Measurements from ENCODE around the gene ZBED4. TPM values are rescaled to one million over a fixed set of nuclear protein-coding genes. Genes with fewer than 3 reads are reported as not detected.
"Not testable (repeated sequence)": the region's sequence is repeated elsewhere in the genome, so short reads cannot be mapped to it uniquely, and the experiment has no call there.

Gene ZBED4
- total RNA-seq, 2 experiments from 2014 or later, result 19.7 to 20.1 TPM

DNA sequence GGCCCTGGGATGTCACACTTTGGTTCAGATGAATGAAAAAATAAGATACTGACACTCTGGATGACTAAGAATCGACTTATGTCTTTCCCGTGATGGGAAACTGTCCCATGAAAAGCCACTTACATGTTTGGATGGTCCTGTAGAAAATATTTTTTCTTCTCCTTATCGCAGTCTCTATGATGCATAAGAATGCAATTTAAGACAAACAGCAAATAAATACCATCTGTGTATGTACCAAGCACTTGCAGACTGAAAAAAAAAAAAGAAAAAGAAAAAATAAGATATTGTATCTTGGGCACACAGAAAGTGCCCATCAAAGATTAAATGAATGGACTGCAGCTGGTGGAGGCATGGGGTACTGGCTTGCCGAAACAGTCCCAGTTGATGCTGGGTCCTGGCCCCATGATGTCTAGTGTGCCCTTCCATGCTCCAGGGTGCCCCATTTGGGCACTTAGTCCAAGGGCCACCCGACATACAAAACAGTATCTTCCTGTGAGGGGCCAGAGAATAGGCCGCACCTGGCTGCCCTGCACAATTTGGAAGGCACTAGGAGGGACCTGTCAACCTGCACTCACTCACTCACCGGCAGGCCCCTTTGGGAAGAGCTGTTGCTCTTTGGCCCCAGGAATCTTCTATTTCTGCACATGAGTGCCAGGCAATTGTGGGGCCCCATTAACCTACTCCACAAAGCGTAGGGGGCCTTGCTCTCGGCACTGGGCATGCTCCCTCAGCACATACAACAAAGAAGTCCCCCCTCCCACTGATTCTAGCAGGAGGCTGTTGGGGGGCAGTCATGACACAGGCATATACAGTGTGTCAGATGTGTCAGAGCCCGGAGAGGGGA, 2.5 kb upstream of the ZBED4 start:
- intact Hi-C loops (cut with micrococcal nuclease), result no loop called here
- ChIA-PET POLR2A (interaction anchor here (1.2 kb wide), 1 partner anchor 77 kb away, joined by 3 read pairs; no protein-coding TSS in a partner anchor), CTCF (no interaction called here)
- no peaks in the 10 kb centered on the region for H3K9me3 Mint-ChIP-seq
- peaks cover 17% of the 10 kb centered on the region for H3K27me3 Mint-ChIP-seq
- peaks cover 25% of the 10 kb centered on the region for H3K4me1 Mint-ChIP-seq (ENCODE audit: low read depth)
- TF ChIP-seq, protein P1, sequence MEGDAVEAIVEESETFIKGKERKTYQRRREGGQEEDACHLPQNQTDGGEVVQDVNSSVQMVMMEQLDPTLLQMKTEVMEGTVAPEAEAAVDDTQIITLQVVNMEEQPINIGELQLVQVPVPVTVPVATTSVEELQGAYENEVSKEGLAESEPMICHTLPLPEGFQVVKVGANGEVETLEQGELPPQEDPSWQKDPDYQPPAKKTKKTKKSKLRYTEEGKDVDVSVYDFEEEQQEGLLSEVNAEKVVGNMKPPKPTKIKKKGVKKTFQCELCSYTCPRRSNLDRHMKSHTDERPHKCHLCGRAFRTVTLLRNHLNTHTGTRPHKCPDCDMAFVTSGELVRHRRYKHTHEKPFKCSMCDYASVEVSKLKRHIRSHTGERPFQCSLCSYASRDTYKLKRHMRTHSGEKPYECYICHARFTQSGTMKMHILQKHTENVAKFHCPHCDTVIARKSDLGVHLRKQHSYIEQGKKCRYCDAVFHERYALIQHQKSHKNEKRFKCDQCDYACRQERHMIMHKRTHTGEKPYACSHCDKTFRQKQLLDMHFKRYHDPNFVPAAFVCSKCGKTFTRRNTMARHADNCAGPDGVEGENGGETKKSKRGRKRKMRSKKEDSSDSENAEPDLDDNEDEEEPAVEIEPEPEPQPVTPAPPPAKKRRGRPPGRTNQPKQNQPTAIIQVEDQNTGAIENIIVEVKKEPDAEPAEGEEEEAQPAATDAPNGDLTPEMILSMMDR (IDR thresholded peaks at IDR 0.05), result no peak
- no peak overlapping the region for H3K27ac Mint-ChIP-seq
- peaks cover 3% of the 10 kb centered on the region for H3K36me3 Mint-ChIP-seq (ENCODE audit: low read depth)
- ATAC-seq (no peak), DNase-seq (no peak)
- peak overlapping the region; percentile 54 for H3K4me3 Mint-ChIP-seq

DNA sequence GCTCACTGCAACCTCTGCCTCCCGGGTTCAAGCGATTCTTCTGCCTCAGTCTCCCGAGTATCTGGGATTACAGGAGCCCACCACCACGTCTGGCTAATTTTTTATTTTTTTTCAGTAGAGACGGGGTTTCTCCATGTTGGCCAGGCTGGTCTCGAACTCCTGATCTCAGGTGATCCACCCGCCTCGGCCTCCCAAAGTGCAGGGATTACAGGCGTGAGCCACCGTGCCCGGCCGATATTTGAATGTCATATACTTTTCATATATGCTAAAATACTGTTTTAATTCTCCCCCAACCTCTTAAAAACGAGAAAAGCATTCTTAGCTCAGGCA, 1.1 kb upstream of the ZBED4 start:
- intact Hi-C loops (cut with micrococcal nuclease); ATAC-seq; H3K9me3 Mint-ChIP-seq; H3K36me3 Mint-ChIP-seq (ENCODE audit: low read depth); DNase-seq: not testable (repeated sequence)
- ChIA-PET POLR2A (interaction anchor here (1.0 to 1.2 kb wide), 3 partner anchors 27 to 78 kb away, joined by 3 to 4 read pairs (median 3); no protein-coding TSS in a partner anchor), CTCF (interaction anchor here (0.8 kb wide), 1 partner anchor 11 kb away, joined by 3 read pairs; no protein-coding TSS in a partner anchor)
- Mint-ChIP-seq H3K27me3 (peaks cover 17% of the 10 kb centered on the region), H3K4me3 (peak overlapping the region; percentile 67), H3K4me1 (ENCODE audit: low read depth) (peaks cover 28% of the 10 kb centered on the region), H3K27ac (peak overlapping the region; percentile 57)

DNA sequence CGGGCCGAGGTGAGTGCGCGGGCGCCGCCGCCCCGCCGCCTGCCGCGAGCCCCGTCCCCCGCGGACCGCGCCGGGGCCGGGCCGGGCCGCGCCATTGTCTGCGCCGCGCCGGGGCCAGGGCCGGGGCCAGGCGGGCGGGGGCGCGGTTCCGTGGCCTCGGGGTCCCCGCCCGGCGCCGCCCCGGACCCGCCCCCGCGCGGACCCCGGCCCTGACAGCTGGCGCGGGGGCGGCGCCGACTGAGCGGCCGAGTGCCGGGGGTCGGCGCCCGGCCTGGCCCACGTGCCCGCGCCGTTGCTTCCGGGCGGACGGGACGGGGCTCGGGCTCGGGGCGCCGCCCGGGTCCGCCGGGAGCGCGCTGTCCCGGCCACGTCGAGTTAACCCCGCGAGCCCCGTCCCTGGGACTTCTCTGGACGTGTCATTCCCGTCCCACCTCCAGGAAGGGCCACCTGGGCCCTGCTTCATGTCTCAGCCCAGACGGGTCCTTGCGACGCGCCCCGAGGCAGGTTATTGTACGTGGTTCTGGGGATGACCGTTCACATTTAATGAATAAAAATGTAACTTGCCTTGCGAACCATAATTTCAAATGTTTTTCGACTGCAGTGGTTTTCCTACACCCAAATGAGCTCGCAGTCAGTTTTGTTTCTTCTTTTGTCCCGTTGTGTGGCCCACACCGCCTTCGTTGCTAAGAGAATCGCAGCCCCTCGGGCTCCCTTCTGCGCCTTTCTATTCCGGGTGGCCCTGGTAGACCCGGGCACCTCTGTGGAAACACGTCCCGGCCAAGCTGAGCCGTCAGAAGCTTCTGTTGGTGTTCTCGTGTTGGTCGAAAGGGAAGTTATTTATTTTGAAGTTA, 562 bp downstream of the ZBED4 start:
- Mint-ChIP-seq H3K27ac (peak overlapping the region; percentile 91), H3K4me3 (peak overlapping the region; percentile 90), H3K9me3 (no peaks in the 10 kb centered on the region), H3K4me1 (ENCODE audit: low read depth) (peaks cover 38% of the 10 kb centered on the region), H3K36me3 (ENCODE audit: low read depth) (peaks cover 7% of the 10 kb centered on the region), H3K27me3 (peaks cover 12% of the 10 kb centered on the region)
- intact Hi-C loops (cut with micrococcal nuclease), result no loop called here
- ATAC-seq (peak; percentile 19), DNase-seq (peak; percentile 51)
- CTCF ChIA-PET, result interaction anchor here (0.8 to 2.2 kb wide), 3 partner anchors 13 to 33 kb away, joined by 3 to 4 read pairs (median 3); no protein-coding TSS in a partner anchor
- TF ChIP-seq, protein P1 (IDR thresholded peaks at IDR 0.05), result no peak
- POLR2A ChIA-PET, result interaction anchor here (0.6 to 2.8 kb wide), 6 partner anchors 14 to 64 kb away, joined by 3 to 10 read pairs (median 3); partner anchors contain the start of genes ALG12 and CRELD2

DNA sequence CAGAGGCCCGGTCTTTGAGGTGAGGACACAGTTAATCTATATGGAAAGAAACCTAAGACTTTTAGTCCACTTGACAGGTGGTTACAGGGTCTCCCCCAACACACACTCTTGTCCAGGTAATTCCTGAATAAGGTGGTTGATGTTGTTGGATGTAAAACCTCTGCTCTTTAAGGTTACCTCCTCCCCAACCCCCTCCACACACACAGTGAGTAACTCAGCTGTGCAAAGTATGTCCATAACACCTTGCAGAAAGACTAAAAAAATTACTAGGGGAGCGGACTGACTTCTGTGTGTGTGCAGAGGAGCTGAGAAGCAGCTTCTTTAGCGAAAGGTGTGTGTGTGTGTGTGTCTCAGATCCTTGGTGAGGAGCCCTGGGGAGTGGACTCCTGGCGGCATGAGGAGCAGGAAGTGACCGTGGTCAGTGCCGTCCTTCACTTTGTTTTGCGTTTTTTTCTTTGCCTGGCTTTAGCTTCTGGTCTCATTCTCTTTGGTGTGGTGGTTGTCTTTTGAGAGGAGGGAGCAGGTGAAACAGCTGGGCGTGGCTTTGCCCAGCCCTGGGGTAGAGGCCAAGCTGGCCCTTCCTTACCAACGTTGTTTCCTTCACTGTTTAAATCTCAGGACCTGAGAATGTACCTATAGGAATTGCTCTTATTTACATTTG, 1.7 kb downstream of the ZBED4 start:
- ChIA-PET CTCF (interaction anchor here (0.8 to 2.2 kb wide), 5 partner anchors 12 to 62 kb away, joined by 3 to 4 read pairs (median 3); no protein-coding TSS in a partner anchor), POLR2A (interaction anchor here (0.6 to 2.8 kb wide), 11 partner anchors 8 to 234 kb away, joined by 3 to 10 read pairs (median 5); partner anchors contain the start of genes ALG12, CRELD2 and MOV10L1)
- DNase-seq, result no peak
- intact Hi-C loops (cut with micrococcal nuclease), result no loop called here
- Mint-ChIP-seq H3K9me3 (no peaks in the 10 kb centered on the region), H3K27ac (peak overlapping the region; percentile 63), H3K4me1 (ENCODE audit: low read depth) (peaks cover 40% of the 10 kb centered on the region), H3K4me3 (peak overlapping the region; percentile 90), H3K36me3 (ENCODE audit: low read depth) (peaks cover 7% of the 10 kb centered on the region), H3K27me3 (peaks cover 9% of the 10 kb centered on the region)
- TF ChIP-seq, protein P1 (IDR thresholded peaks at IDR 0.05), result no peak
- ATAC-seq, result no peak

DNA sequence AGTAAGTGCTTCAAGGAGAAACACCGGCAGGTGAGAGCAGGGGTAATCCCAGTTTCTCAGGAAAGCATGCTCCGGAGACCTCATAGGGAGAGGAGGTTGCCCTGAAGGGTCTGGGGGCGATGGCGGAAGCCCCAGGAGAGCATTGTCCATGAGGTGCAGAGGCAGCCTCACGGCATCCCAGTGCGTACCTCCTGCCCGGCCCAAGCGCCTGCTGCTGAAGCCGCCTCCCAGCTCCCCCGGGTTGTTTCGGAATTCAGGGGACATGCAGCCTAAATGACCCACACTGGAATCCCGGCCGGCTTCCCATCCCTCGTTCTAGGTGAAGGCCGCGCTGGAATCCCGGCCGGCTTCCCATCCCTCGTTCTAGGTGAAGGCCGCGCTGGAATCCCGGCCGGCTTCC, 2.7 kb downstream of the ZBED4 start:
- Mint-ChIP-seq H3K27ac (no peak overlapping the region), H3K9me3 (no peaks in the 10 kb centered on the region), H3K36me3 (ENCODE audit: low read depth) (peaks cover 7% of the 10 kb centered on the region), H3K4me3 (peak overlapping the region; percentile 90), H3K27me3 (peaks cover 4% of the 10 kb centered on the region), H3K4me1 (ENCODE audit: low read depth) (peaks cover 42% of the 10 kb centered on the region)
- intact Hi-C loops (cut with micrococcal nuclease), result no loop called here
- DNase-seq, result no peak
- CTCF ChIA-PET, result interaction anchor here (1.4 to 1.5 kb wide), 2 partner anchors 16 to 61 kb away, joined by 3 read pairs; no protein-coding TSS in a partner anchor
- POLR2A ChIA-PET, result interaction anchor here (0.7 to 2.3 kb wide), 4 partner anchors 9 to 334 kb away, joined by 3 to 6 read pairs (median 4); no protein-coding TSS in a partner anchor
- TF ChIP-seq, protein P1 (IDR thresholded peaks at IDR 0.05), result no peak
- no peak for ATAC-seq

Data from activated CD8-positive, alpha-beta T cell treated with anti-CD3 and anti-CD28 coated beads for 36 hours (primary cell).